Measurements from ENCODE around the gene ROPN1B. TPM values are rescaled to one million over a fixed set of nuclear protein-coding genes. Genes with fewer than 3 reads are reported as not detected.

The ROPN1B gene
- total RNA-seq, 1 experiment from 2014 or later, result not detected

DNA sequence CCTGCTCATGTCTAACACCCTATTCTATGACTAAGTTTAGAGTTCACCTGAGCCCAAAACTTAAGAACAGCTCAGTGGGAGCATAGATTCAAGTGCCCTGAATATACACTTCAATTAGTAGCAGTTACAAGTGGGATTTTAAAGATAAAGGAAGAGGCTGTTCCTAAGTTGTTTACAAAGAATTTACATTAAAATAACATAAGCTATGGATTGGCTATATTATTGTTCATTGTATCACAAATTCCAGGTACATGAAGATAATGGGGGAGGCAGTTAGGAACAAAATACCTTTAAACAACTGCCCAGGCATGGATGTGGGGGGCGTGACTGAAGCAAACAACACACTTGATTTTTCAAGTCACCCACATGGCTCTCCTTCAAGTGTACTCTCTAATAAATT, 52.7 kb downstream of the ROPN1B start:
- H3K4me1 Mint-ChIP-seq (ENCODE audit: low read depth, unreplicated experiment), result no peaks in the 10 kb centered on the region
- no peak overlapping the region for H3K4me3 Mint-ChIP-seq (ENCODE audit: unreplicated experiment)
- Histone ChIP-seq H3K4me1 (no peaks in the 10 kb centered on the region), H3K27me3 (replicated peaks; ENCODE audit: control insufficient read depth, insufficient read depth, low read length) (no peaks in the 10 kb centered on the region), H3K36me3 (ENCODE audit: control insufficient read depth, insufficient read depth, low read length) (no peaks in the 10 kb centered on the region; the same call in 1 of the 2 replicates), H3K9me3 (no peaks in the 10 kb centered on the region), H3K4me3 (ENCODE audit: low read depth, low read length) (no peak overlapping the region)
- POLR2A ChIA-PET, result no interaction called here
- no peaks in the 10 kb centered on the region for H3K36me3 Mint-ChIP-seq (ENCODE audit: insufficient read depth, unreplicated experiment)
- TF ChIP-seq, protein P1, sequence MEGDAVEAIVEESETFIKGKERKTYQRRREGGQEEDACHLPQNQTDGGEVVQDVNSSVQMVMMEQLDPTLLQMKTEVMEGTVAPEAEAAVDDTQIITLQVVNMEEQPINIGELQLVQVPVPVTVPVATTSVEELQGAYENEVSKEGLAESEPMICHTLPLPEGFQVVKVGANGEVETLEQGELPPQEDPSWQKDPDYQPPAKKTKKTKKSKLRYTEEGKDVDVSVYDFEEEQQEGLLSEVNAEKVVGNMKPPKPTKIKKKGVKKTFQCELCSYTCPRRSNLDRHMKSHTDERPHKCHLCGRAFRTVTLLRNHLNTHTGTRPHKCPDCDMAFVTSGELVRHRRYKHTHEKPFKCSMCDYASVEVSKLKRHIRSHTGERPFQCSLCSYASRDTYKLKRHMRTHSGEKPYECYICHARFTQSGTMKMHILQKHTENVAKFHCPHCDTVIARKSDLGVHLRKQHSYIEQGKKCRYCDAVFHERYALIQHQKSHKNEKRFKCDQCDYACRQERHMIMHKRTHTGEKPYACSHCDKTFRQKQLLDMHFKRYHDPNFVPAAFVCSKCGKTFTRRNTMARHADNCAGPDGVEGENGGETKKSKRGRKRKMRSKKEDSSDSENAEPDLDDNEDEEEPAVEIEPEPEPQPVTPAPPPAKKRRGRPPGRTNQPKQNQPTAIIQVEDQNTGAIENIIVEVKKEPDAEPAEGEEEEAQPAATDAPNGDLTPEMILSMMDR (IDR thresholded peaks at IDR 0.05; ENCODE audit: insufficient read depth in 1 of 2, low read depth in 1 of 2, low read length in 1 of 2, severe bottlenecking in 1 of 2, unreplicated experiment in 1 of 2), result no peak
- no peak overlapping the region for H3K27ac Mint-ChIP-seq (ENCODE audit: unreplicated experiment)
- no peaks in the 10 kb centered on the region for H3K9me3 Mint-ChIP-seq (ENCODE audit: unreplicated experiment)
- intact Hi-C loops (cut with micrococcal nuclease; ENCODE audit: unreplicated experiment), result no loop called here
- no peaks in the 10 kb centered on the region for H3K27me3 Mint-ChIP-seq (ENCODE audit: insufficient read depth, unreplicated experiment)
- CTCF ChIA-PET, result no interaction called here
- DNase-seq, result no peak
- BruUV-seq (replicated peaks), result no TSS peak

DNA sequence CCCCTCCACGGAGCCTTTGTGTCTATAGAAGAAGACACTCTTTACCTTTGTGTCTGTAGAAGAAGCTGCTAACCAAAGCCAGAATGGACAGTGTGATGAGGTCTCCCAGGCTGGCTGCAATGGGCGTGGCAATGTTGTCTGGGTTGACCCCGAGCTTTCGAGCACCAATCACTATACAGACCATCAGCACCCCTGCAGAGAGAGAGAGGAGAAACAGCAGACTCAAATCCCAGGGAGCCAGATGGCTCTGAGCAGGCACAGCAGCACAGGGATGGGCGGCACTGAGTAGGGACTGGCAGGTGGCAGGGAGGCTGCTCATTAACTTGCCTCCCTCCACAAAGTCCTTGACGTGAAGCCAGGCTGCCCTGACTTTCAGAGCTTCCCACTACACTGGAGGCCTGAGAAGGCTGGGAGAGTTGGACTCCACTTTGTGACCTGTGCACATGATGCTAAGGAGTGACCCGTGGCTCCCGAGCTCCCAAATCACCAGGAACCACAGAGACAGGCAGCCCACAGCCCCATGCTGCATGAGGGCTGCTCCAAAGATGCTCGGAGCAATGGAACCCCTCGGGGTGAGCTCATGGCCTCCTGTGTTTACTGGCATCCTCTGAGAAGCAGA, 53.9 kb downstream of the ROPN1B start:
- peaks cover 11% of the 10 kb centered on the region for H3K9me3 Mint-ChIP-seq (ENCODE audit: unreplicated experiment)
- TF ChIP-seq, protein P1 (IDR thresholded peaks at IDR 0.05; ENCODE audit: insufficient read depth in 1 of 2, low read depth in 1 of 2, low read length in 1 of 2, severe bottlenecking in 1 of 2, unreplicated experiment in 1 of 2), result no peak
- ChIA-PET POLR2A (no interaction called here), CTCF (no interaction called here)
- BruUV-seq (replicated peaks), result no TSS peak
- H3K36me3 Mint-ChIP-seq (ENCODE audit: insufficient read depth, unreplicated experiment), result no peaks in the 10 kb centered on the region
- H3K27ac Mint-ChIP-seq (ENCODE audit: unreplicated experiment), result no peak overlapping the region
- peaks cover 6% of the 10 kb centered on the region; the same call in 1 of the 2 replicates for H3K9me3 ChIP-seq
- no peaks in the 10 kb centered on the region for H3K4me1 ChIP-seq
- no peaks in the 10 kb centered on the region; the same call in 1 of the 2 replicates for H3K36me3 ChIP-seq (ENCODE audit: control insufficient read depth, insufficient read depth, low read length)
- no peaks in the 10 kb centered on the region for H3K27me3 ChIP-seq (replicated peaks; ENCODE audit: control insufficient read depth, insufficient read depth, low read length)
- intact Hi-C loops (cut with micrococcal nuclease; ENCODE audit: unreplicated experiment), result no loop called here
- no peak for DNase-seq
- H3K4me3 ChIP-seq (ENCODE audit: low read depth, low read length), result no peak overlapping the region
- no peak overlapping the region for H3K4me3 Mint-ChIP-seq (ENCODE audit: unreplicated experiment)
- H3K4me1 Mint-ChIP-seq (ENCODE audit: low read depth, unreplicated experiment), result no peaks in the 10 kb centered on the region
- no peaks in the 10 kb centered on the region for H3K27me3 Mint-ChIP-seq (ENCODE audit: insufficient read depth, unreplicated experiment)

DNA sequence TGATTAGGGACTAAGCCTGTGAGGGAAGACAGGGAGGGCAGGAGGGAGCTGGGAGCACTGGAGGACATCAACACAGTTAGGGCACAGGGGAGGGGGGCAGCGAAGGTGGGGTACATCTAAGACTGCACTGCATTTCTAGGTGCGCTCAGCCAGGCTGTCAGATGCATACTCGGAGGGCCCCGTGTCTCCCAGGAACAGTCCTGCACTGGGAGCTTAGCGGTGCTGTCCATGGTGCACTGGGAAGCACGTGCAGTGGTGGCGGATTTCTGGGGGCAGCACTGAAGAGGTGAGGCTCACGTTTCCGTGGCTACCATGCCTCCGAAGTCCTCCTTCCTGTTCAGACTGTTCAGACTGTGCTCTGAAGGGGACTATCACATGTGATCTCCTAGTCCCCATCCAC, 54.4 kb downstream of the ROPN1B start:
- Histone ChIP-seq H3K4me3 (ENCODE audit: low read depth, low read length) (no peak overlapping the region), H3K9me3 (peaks cover 12% of the 10 kb centered on the region; the same call in 1 of the 2 replicates), H3K4me1 (no peaks in the 10 kb centered on the region), H3K27me3 (replicated peaks; ENCODE audit: control insufficient read depth, insufficient read depth, low read length) (no peaks in the 10 kb centered on the region), H3K36me3 (ENCODE audit: control insufficient read depth, insufficient read depth, low read length) (no peaks in the 10 kb centered on the region; the same call in 1 of the 2 replicates)
- Mint-ChIP-seq H3K9me3 (ENCODE audit: unreplicated experiment) (peaks cover 15% of the 10 kb centered on the region), H3K36me3 (ENCODE audit: insufficient read depth, unreplicated experiment) (no peaks in the 10 kb centered on the region), H3K4me3 (ENCODE audit: unreplicated experiment) (no peak overlapping the region), H3K27me3 (ENCODE audit: insufficient read depth, unreplicated experiment) (no peaks in the 10 kb centered on the region), H3K4me1 (ENCODE audit: low read depth, unreplicated experiment) (no peaks in the 10 kb centered on the region), H3K27ac (ENCODE audit: unreplicated experiment) (no peak overlapping the region)
- intact Hi-C loops (cut with micrococcal nuclease; ENCODE audit: unreplicated experiment), result no loop called here
- CTCF ChIA-PET, result no interaction called here
- no peak for DNase-seq
- no TSS peak for BruUV-seq (replicated peaks)
- POLR2A ChIA-PET, result no interaction called here
- TF ChIP-seq, protein P1 (IDR thresholded peaks at IDR 0.05; ENCODE audit: insufficient read depth in 1 of 2, low read depth in 1 of 2, low read length in 1 of 2, severe bottlenecking in 1 of 2, unreplicated experiment in 1 of 2), result no peak

Measured in Caco-2 (cell line).